ENCODE data around the gene TSBP1.
A peak's percentile ranks its signal among the peaks of the same experiment; 100 is the strongest.

Gene TSBP1

GRCh38 chr6:32254761-32255198 lies 116.9 kb downstream of the TSBP1 start:
- TF ChIP-seq LEF1 (IDR thresholded peaks at IDR 0.05; ENCODE audit: borderline replicate concordance), result no peak
- CTCF ChIA-PET, result no interaction called here
- no peak for DNase-seq (ENCODE audit: extremely low spot score)
- POLR2A ChIA-PET, result no interaction called here

- POLR2A ChIA-PET, result no interaction called here
- CTCF ChIA-PET, result no interaction called here
- TF ChIP-seq SP1 (IDR thresholded peaks at IDR 0.05), result no peak
- TF ChIP-seq FOXA1 (IDR thresholded peaks at IDR 0.05), result no peak
- no peak for TF ChIP-seq ARNT (IDR thresholded peaks at IDR 0.05)
- no peak for TF ChIP-seq TARDBP (IDR thresholded peaks at IDR 0.05)
- no peak for TF ChIP-seq CTBP1 (IDR thresholded peaks at IDR 0.05; ENCODE audit: borderline replicate concordance)
- TF ChIP-seq ZNF384 (IDR thresholded peaks at IDR 0.05), result no peak
- no peak for TF ChIP-seq LEF1 (IDR thresholded peaks at IDR 0.05; ENCODE audit: borderline replicate concordance)
- TF ChIP-seq PKNOX1 (IDR thresholded peaks at IDR 0.05), result no peak
- TF ChIP-seq NFRKB (IDR thresholded peaks at IDR 0.05), result no peak
- no peak for TF ChIP-seq FOXM1 (IDR thresholded peaks at IDR 0.05; ENCODE audit: borderline replicate concordance)
- TF ChIP-seq L3MBTL2 (conservative IDR thresholded peaks at IDR 0.05), result no peak
- DNase-seq (ENCODE audit: extremely low spot score), result no peak
Observed at GRCh38 chr6:32252331-32253009, 119.2 kb downstream of the TSBP1 start.

- ChIA-PET POLR2A (no interaction called here), CTCF (no interaction called here)
- TF ChIP-seq SP1 (IDR thresholded peaks at IDR 0.05) (no peak), TARDBP (IDR thresholded peaks at IDR 0.05) (no peak), SUZ12 (IDR thresholded peaks at IDR 0.05) (no peak), LEF1 (IDR thresholded peaks at IDR 0.05; ENCODE audit: borderline replicate concordance) (no peak), ZNF384 (IDR thresholded peaks at IDR 0.05) (no peak), CTBP1 (IDR thresholded peaks at IDR 0.05; ENCODE audit: borderline replicate concordance) (no peak)
- no peak for DNase-seq (ENCODE audit: extremely low spot score)
Observed at GRCh38 chr6:32249262-32249661, 122.4 kb downstream of the TSBP1 start.

GRCh38 chr6:32247401-32247800 lies 124.3 kb downstream of the TSBP1 start:
- CTCF ChIA-PET, result interaction anchor here (0.8 kb wide), 1 partner anchor 166 kb away, joined by 3 read pairs; no protein-coding TSS in a partner anchor
- POLR2A ChIA-PET, result no interaction called here
- no peak for DNase-seq (ENCODE audit: extremely low spot score)
- no peak for TF ChIP-seq ELF4 (IDR thresholded peaks at IDR 0.05)
- TF ChIP-seq BHLHE40 (IDR thresholded peaks at IDR 0.05; ENCODE audit: borderline replicate concordance), result no peak
- TF ChIP-seq HDGF (IDR thresholded peaks at IDR 0.05; ENCODE audit: borderline replicate concordance), result no peak
- no peak for TF ChIP-seq FOXK2 (IDR thresholded peaks at IDR 0.05)
- TF ChIP-seq LEF1 (IDR thresholded peaks at IDR 0.05; ENCODE audit: borderline replicate concordance), result no peak
- no peak for TF ChIP-seq FOXM1 (IDR thresholded peaks at IDR 0.05; ENCODE audit: borderline replicate concordance)
- TF ChIP-seq PKNOX1 (IDR thresholded peaks at IDR 0.05), result no peak
- no peak for TF ChIP-seq L3MBTL2 (conservative IDR thresholded peaks at IDR 0.05)

GRCh38 chr6:32244946-32245398 lies 126.7 kb downstream of the TSBP1 start:
- ChIA-PET POLR2A (interaction anchor here (1.0 kb wide), 1 partner anchor 11 kb away, joined by 3 read pairs; no protein-coding TSS in a partner anchor), CTCF (interaction anchor here (0.7 to 1.3 kb wide), 9 partner anchors 9 to 541 kb away, joined by 3 to 7 read pairs (median 3); no protein-coding TSS in a partner anchor)
- DNase-seq (ENCODE audit: extremely low spot score), result peak; percentile 91
- TF ChIP-seq LEF1 (IDR thresholded peaks at IDR 0.05; ENCODE audit: borderline replicate concordance), result no peak
- TF ChIP-seq SUZ12 (IDR thresholded peaks at IDR 0.05), result no peak
- TF ChIP-seq FOXK2 (IDR thresholded peaks at IDR 0.05), result no peak
- peak; percentile 84 for TF ChIP-seq FOXM1 (IDR thresholded peaks at IDR 0.05; ENCODE audit: borderline replicate concordance)
- TF ChIP-seq L3MBTL2 (conservative IDR thresholded peaks at IDR 0.05), result peak; percentile 47

GRCh38 chr6:32244270-32244669 lies 127.4 kb downstream of the TSBP1 start:
- CTCF ChIA-PET, result interaction anchor here (1.2 to 1.3 kb wide), 2 partner anchors 13 kb away, joined by 3 read pairs; no protein-coding TSS in a partner anchor
- POLR2A ChIA-PET, result interaction anchor here (1.0 kb wide), 1 partner anchor 11 kb away, joined by 3 read pairs; no protein-coding TSS in a partner anchor
- no peak for DNase-seq (ENCODE audit: extremely low spot score)
- TF ChIP-seq FOXA1 (IDR thresholded peaks at IDR 0.05), result no peak
- no peak for TF ChIP-seq L3MBTL2 (conservative IDR thresholded peaks at IDR 0.05)
- TF ChIP-seq HDGF (IDR thresholded peaks at IDR 0.05; ENCODE audit: borderline replicate concordance), result no peak
- no peak for TF ChIP-seq TARDBP (IDR thresholded peaks at IDR 0.05)
- TF ChIP-seq ARNT (IDR thresholded peaks at IDR 0.05), result no peak
- no peak for TF ChIP-seq LEF1 (IDR thresholded peaks at IDR 0.05; ENCODE audit: borderline replicate concordance)
- TF ChIP-seq FOXK2 (IDR thresholded peaks at IDR 0.05), result no peak
- no peak for TF ChIP-seq ELF4 (IDR thresholded peaks at IDR 0.05)

Data from HEK293T (cell line).